Measurements from ENCODE around the gene TMEM14B. TPM values are rescaled to one million over a fixed set of nuclear protein-coding genes. Genes with fewer than 3 reads are reported as not detected.

TMEM14B gene
- total and polyA plus RNA-seq, 9 of the 15 experiments (the other 6 are each of a cell fraction or from before 2014, with no cell fraction given), result 174 to 862 (median 263) TPM

- TF ChIP-seq GMEB1 (CRISPR knock-in tag; IDR thresholded peaks at IDR 0.05) (no peak), MBD2 (IDR thresholded peaks at IDR 0.05; ENCODE audit: borderline replicate concordance, low read depth) (peak; percentile 29; the same call in 1 of the 2 replicates), CXXC5 (CRISPR knock-in tag; IDR thresholded peaks at IDR 0.05) (no peak), EZH2 (IDR thresholded peaks at IDR 0.05; ENCODE audit: borderline replicate concordance, low read depth, low read length) (no peak), MAX (CRISPR knock-in tag; IDR thresholded peaks at IDR 0.05) (peak; percentile 38; the same call in 1 of the 2 replicates), SRF (CRISPR knock-in tag; IDR thresholded peaks at IDR 0.05) (no peak), GTF2E2 (tag; IDR thresholded peaks at IDR 0.05) (no peak), CBFA2T3 (IDR thresholded peaks at IDR 0.05) (peak; percentile 98), ZNF316 (IDR thresholded peaks at IDR 0.05) (no peak), CREM (IDR thresholded peaks at IDR 0.05; ENCODE audit: low read depth) (peak; percentile 27; the same call in 1 of the 2 replicates), HOXB6 (CRISPR knock-in tag; IDR thresholded peaks at IDR 0.05; ENCODE audit: borderline replicate concordance) (no peak), HDAC1 (IDR thresholded peaks at IDR 0.05) (peak in 1 of 2 experiments; percentile 67; a peak in 2 of 4 replicates), LCOR (CRISPR knock-in tag; IDR thresholded peaks at IDR 0.05) (no peak), JUND (IDR thresholded peaks at IDR 0.05; ENCODE audit: borderline replicate concordance, low read depth, low read length) (peak; percentile 18; the same call in 1 of the 2 replicates), JUND (tag; IDR thresholded peaks at IDR 0.05; ENCODE audit: borderline replicate concordance, low read depth, low read length) (no peak; the same call in 2 of the 3 replicates), PURB (CRISPR knock-in tag; IDR thresholded peaks at IDR 0.05; ENCODE audit: low read depth) (no peak), CHCHD3 (CRISPR knock-in tag; IDR thresholded peaks at IDR 0.05) (no peak), BHLHE40 (IDR thresholded peaks at IDR 0.05; ENCODE audit: low read length) (peak; percentile 23; the same call in 1 of the 2 replicates), RAD21 (CRISPR knock-in tag; conservative IDR thresholded peaks at IDR 0.05 in 1 of 2, IDR thresholded peaks at IDR 0.05 in 1 of 2) (no peak), RAD51 (IDR thresholded peaks at IDR 0.05; ENCODE audit: borderline replicate concordance, low read depth) (no peak), NFATC3 (IDR thresholded peaks at IDR 0.05) (no peak), PRPF4 (IDR thresholded peaks at IDR 0.05; ENCODE audit: insufficient read depth, low read depth, low read length, poor library complexity, severe bottlenecking) (no peak)
- TF ChIP-seq, protein P1, sequence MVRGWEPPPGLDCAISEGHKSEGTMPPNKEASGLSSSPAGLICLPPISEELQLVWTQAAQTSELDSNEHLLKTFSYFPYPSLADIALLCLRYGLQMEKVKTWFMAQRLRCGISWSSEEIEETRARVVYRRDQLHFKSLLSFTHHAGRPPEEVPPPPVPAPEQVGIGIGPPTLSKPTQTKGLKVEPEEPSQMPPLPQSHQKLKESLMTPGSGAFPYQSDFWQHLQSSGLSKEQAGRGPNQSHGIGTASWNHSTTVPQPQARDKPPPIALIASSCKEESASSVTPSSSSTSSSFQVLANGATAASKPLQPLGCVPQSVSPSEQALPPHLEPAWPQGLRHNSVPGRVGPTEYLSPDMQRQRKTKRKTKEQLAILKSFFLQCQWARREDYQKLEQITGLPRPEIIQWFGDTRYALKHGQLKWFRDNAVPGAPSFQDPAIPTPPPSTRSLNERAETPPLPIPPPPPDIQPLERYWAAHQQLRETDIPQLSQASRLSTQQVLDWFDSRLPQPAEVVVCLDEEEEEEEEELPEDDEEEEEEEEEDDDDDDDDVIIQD (CRISPR knock-in tag; IDR thresholded peaks at IDR 0.05), result no peak
- TF ChIP-seq, protein P2, sequence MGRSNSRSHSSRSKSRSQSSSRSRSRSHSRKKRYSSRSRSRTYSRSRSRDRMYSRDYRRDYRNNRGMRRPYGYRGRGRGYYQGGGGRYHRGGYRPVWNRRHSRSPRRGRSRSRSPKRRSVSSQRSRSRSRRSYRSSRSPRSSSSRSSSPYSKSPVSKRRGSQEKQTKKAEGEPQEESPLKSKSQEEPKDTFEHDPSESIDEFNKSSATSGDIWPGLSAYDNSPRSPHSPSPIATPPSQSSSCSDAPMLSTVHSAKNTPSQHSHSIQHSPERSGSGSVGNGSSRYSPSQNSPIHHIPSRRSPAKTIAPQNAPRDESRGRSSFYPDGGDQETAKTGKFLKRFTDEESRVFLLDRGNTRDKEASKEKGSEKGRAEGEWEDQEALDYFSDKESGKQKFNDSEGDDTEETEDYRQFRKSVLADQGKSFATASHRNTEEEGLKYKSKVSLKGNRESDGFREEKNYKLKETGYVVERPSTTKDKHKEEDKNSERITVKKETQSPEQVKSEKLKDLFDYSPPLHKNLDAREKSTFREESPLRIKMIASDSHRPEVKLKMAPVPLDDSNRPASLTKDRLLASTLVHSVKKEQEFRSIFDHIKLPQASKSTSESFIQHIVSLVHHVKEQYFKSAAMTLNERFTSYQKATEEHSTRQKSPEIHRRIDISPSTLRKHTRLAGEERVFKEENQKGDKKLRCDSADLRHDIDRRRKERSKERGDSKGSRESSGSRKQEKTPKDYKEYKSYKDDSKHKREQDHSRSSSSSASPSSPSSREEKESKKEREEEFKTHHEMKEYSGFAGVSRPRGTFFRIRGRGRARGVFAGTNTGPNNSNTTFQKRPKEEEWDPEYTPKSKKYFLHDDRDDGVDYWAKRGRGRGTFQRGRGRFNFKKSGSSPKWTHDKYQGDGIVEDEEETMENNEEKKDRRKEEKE (IDR thresholded peaks at IDR 0.05; ENCODE audit: borderline replicate concordance in 1 of 2, control insufficient read depth in 1 of 2, low read depth in 2 of 2, low read length in 1 of 2), result 0 out of 4 replicates have a peak, but pooled peaks of 1 of the 2 experiments have one; percentile 59
Measured at GRCh38 chr6:10749734-10750133, 2.1 kb downstream of the TMEM14B start (continued).
